Right lung (tissue), 5 donors: ENCODE measurements around the gene SHF. TPM values are rescaled to one million over a fixed set of nuclear protein-coding genes. Genes with fewer than 3 reads are reported as not detected.
"Not testable (repeated sequence)": the region's sequence is repeated elsewhere in the genome, so short reads cannot be mapped to it uniquely, and the experiment has no call there.

Source experiments
- DNase-seq, 2 donors: peaks; one replicate each; pipeline ENCODE4 v3.0.0-alpha.2; 2013
- polyA plus RNA-seq, 5 donors: library from polyadenylated mRNA; unstranded; fragments of 120-200 nt; gene quantifications; one replicate each; pipeline versions ENCODE4 v1.2.1 to v1.2.3, GENCODE V29; 2013; ENCODE audit warnings: inconsistent platforms in 1 of 5, low replicate concordance in 1 of 5; ENCODE audit not compliant: insufficient read length in 5 of 5, insufficient read depth in 1 of 5

SHF gene
- polyA plus RNA-seq, 5 donors: 29.6 to 40.9 (median 35.3) TPM

- DNase-seq: no peak
Observed at GRCh38 chr15:45148076-45149059, 39.4 kb downstream of the SHF start.

DNA sequence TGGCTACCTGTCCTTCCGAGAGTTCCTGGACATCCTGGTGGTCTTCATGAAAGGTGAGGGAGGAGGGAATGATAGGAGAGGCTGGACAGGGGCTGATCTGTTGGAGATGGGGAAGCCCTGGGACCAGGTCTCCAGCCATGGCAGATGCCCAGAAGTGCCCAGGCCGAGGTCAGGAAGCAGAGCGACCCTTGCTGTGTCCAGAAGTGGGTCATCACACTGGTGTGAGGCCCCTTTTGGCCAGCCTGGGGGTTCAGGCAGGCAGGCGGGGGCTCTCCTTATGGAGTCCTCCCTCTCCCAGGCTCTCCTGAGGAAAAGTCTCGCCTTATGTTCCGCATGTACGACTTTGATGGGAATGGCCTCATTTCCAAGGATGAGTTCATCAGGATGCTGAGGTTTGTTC, 40.2 kb downstream of the SHF start:
- DNase-seq: no peak

DNA sequence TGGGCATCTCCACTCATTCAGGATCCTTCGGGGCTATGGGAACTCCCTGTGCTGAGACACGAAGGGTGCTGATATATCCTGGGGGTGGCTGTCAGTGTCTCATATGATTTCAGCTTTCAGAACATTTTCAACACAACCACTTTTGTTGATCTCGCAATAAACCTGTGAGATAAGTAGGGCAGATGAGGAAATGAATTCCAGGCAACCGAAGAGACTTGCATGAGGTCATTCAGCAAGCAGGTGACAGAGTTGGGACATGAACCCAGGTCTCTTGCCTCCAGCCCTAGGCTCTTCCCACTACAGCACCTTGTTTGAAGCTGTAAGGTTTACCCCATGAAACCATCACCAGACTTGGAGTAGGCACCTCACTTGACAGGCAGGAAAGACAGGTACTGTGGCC, 41.4 kb downstream of the SHF start:
- DNase-seq: no peak

GRCh38 chr15:45144775-45145174, 43.0 kb downstream of the SHF start:
- DNase-seq: no peak

- no peak for DNase-seq
Observed at GRCh38 chr15:45143946-45144345, 43.8 kb downstream of the SHF start.

DNA sequence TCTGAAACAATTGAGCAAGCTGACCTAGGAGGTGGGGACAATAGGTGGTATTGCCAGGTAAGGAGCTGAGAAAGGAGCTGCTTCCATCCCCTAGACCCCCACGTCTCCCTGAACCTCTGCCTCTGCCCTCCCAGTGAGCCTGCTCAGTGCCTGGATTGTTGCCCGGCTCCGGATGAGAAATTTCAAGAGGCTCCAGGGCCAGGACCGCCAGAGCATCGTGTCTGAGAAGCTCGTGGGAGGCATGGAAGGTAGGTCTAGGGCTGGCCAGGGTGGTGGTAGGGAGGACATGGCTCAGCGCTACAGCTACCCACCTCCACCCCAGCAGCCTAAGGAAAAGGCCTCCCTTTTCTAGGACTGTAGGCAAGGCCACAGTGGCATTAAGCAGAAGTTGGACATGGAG, 44.7 kb downstream of the SHF start:
- no peak for DNase-seq

DNA sequence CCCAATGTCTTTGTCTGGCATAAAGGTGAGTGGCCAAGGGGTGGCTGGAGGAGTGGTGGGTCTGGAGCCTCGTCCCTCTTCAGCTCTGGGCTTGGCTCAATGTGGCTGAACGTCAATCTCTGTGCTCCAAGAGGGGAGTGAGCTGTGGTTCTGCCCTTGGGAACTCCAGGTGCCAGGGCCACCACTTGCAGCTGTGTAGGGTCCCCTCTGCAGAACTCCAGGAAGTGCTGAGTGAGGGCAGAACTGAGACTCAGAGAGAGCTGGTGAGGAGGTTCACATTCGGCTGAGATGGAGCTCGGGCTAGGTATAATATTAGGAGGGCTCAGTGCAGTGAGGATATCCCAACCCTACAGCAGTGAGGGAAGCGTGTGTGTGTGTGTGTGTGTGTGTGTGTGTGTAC, 46.4 kb downstream of the SHF start:
- no peak for DNase-seq

- DNase-seq: no peak
Observed at GRCh38 chr15:45140557-45141250, 47.1 kb downstream of the SHF start.

- DNase-seq: no peak
Observed at GRCh38 chr15:45139770-45140169, 48.0 kb downstream of the SHF start.

GRCh38 chr15:45138814-45139765, 48.7 kb downstream of the SHF start:
- DNase-seq: no peak

DNA sequence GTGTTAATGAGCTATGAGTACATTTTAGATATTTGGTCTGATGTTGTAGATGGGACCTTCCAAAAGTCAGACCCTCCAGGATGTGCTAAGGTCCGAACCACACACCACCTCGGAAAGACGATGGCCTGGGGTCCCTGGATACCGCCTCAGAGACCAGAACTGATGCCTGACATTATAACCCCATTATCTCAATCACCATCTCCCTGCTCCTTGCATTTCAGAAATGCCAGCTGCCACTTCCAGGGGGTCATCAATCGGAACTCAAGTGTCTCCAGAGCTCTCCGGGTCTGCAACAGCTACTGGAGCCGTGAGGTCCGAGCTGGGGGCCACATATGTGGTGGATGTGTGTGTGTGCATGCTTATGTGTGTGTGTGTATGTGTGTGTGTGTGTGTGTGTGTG, 50.1 kb downstream of the SHF start:
- no peak for DNase-seq

- no peak for DNase-seq
Observed at GRCh38 chr15:45136378-45136764, 51.4 kb downstream of the SHF start.

DNA sequence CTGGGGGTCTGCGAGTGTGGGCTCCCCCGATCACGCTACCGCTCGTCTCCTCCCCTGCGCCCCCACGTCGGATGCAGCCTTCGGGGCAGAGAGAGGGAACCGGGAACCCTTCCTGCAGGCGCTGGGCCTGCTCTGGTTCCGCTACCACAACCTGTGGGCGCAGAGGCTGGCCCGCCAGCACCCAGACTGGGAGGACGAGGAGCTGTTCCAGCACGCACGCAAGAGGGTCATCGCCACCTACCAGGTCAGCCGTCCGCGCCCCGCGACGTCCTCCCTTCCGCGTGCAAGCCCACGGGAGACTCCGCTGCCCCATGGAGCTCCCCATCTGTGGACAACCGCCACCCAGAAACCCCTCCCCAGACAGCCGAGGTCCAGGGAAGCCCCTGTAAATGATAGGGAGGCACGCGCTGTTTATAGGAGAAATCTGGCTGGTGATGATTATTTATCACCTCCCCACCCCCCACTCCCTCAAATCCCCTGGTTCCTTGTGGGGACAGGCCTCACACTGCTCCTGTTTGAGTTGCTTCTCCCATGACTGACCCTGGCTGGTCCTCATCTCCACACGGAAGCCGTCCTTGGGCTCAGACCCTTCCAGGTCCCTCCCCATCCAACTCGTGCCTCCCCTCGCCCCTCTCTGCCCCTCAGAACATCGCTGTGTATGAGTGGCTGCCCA, 51.9 kb downstream of the SHF start:
- not testable (repeated sequence) for DNase-seq

DNA sequence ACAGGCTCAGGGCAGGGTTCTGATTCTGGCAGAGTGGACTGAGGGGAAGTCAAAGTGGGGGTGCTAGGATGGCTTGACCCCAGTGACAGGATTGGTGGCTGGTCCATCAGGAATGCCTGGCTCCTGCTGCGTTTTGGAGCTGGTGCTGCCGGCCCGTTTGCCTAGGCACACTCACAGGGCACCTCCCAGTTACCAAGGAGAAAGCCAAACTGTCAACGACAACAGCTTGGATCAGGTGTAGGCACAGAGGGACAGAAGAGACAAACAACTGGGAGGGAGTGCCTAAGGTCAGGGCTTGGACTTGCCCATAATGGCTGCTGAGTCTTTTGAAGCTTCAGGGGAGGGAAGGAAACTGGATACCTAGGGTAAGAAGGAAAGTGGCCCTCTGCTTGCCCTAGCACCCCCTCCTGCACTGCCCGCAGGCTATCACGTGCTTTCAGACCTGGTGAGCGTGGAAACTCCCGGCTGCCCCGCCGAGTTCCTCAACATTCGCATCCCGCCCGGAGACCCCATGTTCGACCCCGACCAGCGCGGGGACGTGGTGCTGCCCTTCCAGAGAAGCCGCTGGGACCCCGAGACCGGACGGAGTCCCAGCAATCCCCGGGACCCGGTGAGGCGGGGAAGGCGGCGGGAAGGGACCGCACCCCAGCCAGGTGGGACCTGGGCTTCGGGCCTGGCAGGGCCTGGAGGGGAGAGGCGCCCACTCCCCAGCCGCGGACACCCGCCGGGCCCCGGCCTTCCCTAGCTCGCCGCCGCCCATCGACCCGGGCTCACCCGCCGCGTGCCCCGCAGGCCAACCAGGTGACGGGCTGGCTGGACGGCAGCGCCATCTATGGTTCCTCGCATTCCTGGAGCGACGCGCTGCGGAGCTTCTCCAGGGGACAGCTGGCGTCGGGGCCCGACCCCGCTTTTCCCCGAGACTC, 52.8 kb downstream of the SHF start:
- DNase-seq: no peak

GRCh38 chr15:45134046-45134445, 53.7 kb downstream of the SHF start:
- DNase-seq: no peak

DNA sequence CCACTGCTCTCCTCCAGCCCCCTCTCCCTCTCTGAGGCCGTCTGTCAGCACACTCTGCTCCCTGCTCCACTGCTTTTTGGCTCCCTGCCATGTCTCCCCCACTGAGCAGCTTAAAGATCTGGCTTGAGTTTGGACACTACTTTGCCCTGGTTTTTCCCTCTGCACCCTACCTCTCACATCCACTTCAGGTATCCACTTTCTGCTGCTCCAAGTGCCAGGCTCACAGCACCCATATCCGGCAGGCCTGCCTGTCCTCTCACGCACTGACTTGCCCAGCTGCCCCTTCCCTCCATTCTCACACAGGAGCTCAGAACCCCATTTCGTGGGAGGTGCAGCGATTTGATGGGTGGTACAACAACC, 54.2 kb downstream of the SHF start:
- no peak for DNase-seq

DNA sequence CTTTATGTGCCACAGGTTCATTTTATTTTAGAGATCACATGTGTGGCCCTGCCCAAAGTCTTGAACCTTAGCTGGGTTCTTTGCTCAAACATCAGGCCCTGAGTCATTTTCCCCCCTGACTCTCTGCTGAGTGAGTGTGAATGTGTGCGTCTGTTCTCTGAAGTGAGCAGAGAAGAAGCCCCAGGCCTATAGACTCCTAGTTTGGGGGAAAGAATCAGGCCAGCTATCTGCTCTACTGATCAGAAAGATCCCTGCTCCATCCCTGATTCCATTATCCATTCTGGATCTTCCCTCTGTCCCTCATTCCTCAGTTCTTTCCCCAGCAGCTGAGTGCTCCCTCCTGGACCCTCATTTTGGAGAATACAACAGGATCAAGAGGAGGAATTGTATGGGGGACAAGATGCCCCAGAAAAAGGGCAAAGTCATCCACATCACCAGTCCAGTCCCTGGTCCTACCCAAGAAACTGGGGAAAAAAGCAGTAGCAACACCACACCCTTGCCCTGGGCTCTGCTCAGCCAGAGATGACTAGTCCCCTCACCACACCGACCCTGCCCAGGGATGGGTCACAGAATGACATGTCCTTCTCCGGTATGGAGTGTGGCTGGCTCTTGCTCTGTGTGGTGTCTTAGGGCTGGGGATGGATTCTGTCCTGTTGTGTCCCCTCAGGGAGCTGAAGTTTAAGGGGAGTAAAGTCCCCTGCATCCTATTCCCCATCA, 54.8 kb downstream of the SHF start:
- no peak for DNase-seq

GRCh38 chr15:45131510-45131909, 56.3 kb downstream of the SHF start:
- no peak for DNase-seq

GRCh38 chr15:45130291-45131000, 57.3 kb downstream of the SHF start:
- no peak for DNase-seq
